ENCODE data around the gene ARHGEF1.
A peak's percentile ranks its signal among the peaks of the same experiment; 100 is the strongest.
"Not testable (repeated sequence)": the region's sequence is repeated elsewhere in the genome, so short reads cannot be mapped to it uniquely, and the experiment has no call there.

Gene ARHGEF1

DNA sequence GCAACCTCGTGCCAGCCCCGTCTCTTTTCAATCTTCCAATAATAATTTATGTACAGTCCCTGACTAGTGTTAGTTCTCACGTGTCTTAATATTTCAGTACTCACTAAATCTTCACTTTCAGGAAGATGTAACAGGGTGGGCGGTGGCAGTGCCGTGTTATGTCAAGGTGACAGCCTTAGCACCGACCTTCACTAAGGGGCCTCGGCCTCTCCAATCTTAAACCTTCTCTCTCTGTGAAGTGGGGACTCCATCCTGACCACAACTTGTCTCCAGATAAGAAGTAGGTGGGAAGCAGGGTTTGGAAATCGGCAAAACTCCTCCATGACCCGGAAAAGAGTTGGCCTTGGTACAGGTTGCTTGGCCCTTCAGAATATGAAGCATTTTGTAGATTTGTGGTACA lies 21.1 kb upstream of the ARHGEF1 start:
- DNase-seq (ENCODE audit: low spot score) = no peak

- DNase-seq (ENCODE audit: low spot score) = no peak
Measured at GRCh38 chr19:41862445-41862986, 20.5 kb upstream of the ARHGEF1 start.

DNA sequence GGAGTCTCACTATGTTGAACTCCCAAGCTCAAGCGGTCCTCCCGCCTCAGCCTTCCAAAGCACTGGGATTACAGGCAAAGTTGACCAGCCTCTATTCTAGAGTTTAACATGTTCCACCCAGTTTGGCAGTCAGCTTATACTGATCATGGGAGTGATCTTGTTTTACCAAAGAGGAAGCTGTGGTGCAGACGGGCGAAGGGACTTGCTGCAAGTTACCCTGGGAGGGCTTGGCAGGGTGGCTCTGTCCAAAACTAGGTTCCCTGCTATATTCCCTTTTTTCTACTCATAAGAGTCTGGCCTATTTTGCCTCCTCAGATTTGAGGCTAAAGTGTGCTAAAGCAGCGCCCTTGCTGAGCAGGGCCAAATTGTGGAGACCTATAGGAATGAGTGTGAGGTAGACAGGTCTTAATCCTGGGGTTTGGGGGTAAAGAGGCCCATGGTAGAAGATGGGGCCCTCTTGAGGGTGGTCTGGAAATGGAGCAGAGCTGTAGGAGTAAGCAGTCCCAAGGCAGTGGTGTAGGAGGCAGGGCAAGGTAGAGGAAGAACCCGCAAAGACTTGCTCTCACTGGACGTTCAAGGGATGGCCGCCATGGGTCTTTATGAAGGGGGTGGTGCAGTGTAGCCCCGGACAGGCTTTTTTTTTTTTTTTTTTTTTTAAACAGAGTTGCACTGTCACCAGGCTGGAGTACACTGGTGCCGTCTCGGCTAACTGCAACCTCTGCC lies 19.6 kb upstream of the ARHGEF1 start:
- no peak for DNase-seq (ENCODE audit: low spot score)

DNA sequence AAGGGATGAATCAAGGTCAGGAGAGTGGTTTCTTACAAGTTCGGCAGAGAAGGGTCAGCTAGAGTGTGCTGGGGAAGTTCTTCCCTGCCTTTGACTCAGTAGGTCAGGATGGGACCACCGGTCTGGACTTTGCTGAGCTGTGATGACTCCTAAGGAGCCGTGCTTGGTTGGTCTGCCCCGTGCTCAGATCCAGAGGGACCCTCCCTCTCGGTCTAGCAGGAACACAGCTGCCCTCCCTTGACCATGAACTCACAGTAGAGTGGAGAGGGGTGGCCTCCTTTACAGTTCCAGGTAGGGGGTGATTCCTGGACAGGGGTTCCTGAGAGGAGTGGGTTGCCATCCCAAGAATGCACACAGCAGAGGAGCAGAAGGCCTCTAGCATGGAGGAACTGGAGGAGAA lies 18.6 kb upstream of the ARHGEF1 start:
- DNase-seq (ENCODE audit: low spot score) = no peak

- DNase-seq (ENCODE audit: low spot score) = no peak
Measured at GRCh38 chr19:41866284-41866683, 16.7 kb upstream of the ARHGEF1 start.

- no peak for DNase-seq (ENCODE audit: low spot score)
Measured at GRCh38 chr19:41868120-41868988, 14.6 kb upstream of the ARHGEF1 start.

DNA sequence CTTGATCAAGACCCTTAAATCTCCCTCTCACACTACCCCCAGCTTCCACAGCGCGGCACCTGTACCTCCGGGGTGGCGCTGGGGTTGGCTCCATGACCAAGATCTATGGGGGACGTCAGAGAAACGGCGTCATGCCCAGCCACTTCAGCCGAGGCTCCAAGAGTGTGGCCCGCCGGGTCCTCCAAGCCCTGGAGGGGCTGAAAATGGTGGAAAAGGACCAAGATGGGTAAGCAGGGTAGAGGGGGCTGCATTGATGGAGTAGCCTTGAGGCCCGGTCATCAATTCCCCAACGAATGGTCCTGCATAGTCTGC lies 14.0 kb upstream of the ARHGEF1 start:
- DNase-seq (ENCODE audit: low spot score) = no peak

- DNase-seq (ENCODE audit: low spot score) = no peak
Measured at GRCh38 chr19:41869374-41869955, 13.5 kb upstream of the ARHGEF1 start.

- peak; percentile 49 for DNase-seq (ENCODE audit: low spot score)
Measured at GRCh38 chr19:41870401-41870873, 12.5 kb upstream of the ARHGEF1 start.

DNA sequence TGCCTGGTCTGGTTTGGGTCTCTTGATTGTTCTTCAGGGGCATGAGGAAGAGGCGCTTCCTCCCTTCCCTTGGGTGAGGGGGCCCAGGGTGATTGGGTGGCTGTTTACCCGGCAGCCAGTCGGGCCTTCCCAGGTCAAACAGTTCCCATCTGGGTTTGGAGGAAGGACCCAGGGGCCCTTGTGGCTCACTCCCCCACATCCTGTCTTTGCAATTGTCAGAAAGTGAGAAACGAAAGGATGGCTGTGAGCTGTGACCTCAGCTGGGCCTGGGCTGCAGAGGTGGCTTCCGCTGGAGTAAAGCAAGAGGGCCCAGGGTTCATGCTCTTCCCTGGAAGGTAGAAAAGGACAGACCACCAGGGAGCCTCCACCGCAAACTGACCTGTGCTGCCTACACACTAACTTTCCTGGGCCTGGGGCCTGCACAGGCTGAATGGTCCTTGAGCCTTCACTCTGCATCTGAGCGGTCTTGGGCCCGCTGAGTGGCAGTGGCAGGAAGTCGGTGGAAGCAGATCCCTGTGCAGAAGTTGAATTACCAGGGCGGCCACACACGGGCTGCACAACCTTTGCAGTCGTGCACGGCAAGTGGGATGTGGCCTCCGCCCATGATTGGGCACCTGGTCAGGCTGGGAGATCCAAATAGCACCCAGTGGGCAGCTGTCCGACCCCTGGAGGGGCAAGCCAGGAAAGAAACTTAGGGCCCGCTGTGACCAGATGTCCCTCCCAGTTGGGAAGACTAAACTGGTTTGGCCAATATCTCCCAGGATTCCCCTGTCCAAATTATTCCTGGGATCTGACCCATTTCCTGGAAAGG lies 11.2 kb upstream of the ARHGEF1 start:
- no peak for DNase-seq (ENCODE audit: low spot score)

- no peak for DNase-seq (ENCODE audit: low spot score)
Measured at GRCh38 chr19:41872384-41872774, 10.6 kb upstream of the ARHGEF1 start.

DNA sequence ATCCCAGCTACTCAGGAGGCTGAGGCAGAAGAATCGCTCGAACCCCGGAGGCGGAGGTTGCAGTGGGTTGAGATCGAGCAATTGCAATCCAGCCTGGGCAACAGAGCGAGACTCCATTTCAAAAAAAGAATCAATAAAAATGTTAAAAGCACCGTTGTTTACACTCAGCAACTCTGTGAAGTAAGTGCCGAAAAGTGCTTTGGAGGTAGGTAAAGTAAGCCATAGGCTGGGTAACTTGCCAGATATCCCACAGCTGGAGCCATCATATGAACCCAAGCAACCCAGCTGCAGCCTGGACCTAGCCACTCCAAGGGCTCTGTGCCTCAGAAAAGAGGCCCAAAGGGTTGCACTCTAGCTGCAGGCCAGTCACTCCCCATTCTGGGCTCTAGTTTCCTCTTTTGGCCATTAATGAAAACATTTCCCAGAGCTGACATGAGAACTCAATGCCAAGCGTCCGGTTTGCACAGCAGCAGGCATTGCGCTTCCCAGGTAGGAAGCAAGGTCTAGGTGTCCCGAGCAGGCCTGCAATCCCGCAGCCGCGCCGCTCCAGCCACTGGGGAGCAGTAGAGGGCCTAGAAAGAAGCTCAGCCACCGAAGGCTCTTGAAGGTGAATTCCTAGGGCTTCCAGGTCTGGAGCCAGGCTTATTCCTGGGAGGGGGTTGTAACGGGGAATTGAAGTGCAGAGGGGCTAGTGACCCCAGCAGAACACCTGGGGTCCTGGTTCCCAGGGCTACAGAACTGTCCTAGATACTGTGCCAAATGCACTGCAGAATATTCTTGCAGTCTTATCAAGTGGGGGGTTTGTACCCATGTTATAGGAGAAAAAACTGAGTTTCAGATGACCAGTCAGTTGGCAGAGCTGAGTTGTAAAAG lies 10.0 kb upstream of the ARHGEF1 start:
- no peak for DNase-seq (ENCODE audit: low spot score)

DNA sequence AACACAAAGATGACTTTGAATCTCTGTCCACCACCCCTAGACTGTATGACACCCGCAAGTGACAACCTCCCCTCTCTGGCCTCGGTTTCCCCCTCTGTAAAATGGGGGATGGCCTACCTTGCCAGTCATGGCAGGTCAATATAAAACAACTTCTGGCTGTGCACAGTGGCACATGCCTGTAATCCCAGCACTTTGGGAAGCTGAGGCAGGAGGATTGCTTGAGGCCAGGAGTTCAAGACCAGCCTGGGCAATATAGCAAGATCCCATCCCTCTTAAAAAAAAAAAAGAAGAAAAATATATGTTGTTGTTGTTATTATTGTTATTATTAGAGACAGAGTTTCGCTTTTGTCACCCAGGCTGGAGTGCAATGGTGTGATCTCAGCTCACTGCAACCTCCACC lies 7.0 kb upstream of the ARHGEF1 start:
- not testable (repeated sequence) for DNase-seq (ENCODE audit: low spot score)

DNA sequence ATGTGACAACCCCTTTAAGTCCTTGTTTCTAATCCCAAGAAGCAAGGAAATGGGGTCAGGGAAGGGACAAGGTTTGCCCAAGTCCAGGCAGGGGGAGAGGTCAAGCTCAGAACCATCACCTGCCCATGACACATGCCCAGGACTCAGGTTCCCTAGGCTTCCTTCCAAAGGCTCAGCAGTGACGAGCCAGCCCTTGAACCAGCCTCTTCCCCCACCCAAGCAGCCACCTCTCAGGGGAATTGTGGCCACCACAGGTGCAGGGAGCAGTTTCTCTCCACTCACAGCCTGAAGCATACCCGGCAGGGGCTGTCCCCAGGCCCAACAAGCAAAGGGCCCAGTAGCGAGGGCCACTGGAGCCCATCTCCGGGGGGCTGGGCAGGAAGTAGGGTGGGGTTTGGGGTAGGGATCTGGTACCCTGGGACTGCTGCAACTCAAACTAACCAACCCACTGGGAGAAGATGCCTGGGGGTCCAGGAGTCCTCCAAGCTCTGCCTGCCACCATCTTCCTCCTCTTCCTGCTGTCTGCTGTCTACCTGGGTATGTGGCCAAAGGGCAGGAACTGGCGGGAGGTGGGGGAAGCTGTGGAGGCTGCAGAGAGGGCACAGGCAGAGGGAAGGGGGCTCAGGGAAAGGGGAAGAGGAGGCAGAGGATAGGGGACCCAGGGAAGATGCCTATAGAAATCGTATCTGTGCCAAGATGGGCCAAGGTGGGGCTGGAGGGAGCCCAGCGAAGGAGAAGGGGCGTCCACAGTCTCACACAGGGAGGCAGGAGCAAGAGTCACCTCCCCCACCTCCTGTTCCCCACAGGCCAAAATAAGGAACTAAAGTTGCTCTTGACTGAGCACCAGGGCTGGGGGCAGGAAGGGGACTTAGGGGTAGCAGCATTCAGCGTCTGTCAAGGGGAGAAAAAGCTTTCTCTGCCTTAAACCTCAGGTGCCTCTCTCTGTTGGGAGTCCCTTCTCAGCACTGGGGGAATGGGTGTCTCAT lies 5.8 kb upstream of the ARHGEF1 start, which contains the start of gene CD79A:
Gene CD79A, plus strand, starts transcription at position 433 of the 986 bp plus-strand sequence. Its CDS starts 26 bp downstream, at position 459.
- DNase-seq (ENCODE audit: low spot score) = no peak

- no peak for DNase-seq (ENCODE audit: low spot score)
Measured at GRCh38 chr19:41877916-41878905, 4.8 kb upstream of the ARHGEF1 start.

- no peak for DNase-seq (ENCODE audit: low spot score)
Measured at GRCh38 chr19:41879080-41879479, 3.9 kb upstream of the ARHGEF1 start.

GRCh38 chr19:41879670-41880328 lies 3.2 kb upstream of the ARHGEF1 start:
- no peak for DNase-seq (ENCODE audit: low spot score)

DNA sequence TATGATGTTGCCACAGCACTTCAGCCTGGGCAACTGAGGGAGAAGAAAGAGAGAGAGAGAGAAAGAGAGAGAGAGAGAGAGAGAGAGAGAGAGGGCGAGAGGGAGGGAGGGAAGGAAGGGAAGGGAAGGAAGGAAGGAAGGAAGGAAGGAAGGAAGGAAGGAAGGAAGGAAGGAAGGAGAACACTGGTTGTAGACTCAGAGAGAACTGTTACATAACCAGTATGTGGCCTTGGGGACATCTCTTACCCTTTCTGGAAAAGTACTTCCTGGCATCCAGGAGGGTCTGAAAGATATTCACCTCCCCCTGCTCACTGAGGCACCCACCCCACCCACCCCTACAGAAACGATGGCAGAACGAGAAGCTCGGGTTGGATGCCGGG lies 2.7 kb upstream of the ARHGEF1 start:
- DNase-seq (ENCODE audit: low spot score) = no peak

All from AG08396 (cell line).